ENCODE data around the gene CCDC88C. TPM values are rescaled to one million over a fixed set of nuclear protein-coding genes. Genes with fewer than 3 reads are reported as not detected.

Gene CCDC88C
- total and polyA plus RNA-seq, 8 donors: 26.2 to 41.8 (median 31.6) TPM

GRCh38 chr14:91416744-91417119 lies 888 bp downstream of the CCDC88C start:
- Histone ChIP-seq H3K4me3 (peak overlapping the region; percentile 58 to 91), H3K9me3 (no peaks in the 10 kb centered on the region), H3K4me1 (peaks cover 9 to 69% of the 10 kb centered on the region in 2 donors), H3K27me3 (peaks cover 0 to 6% of the 10 kb centered on the region in 2 donors), H3K27ac (peak overlapping the region; percentile 75 to 85), H3K36me3 (no peaks in the 10 kb centered on the region)
- DNase-seq (no peak), ATAC-seq (peak; percentile 11)
- no peak for TF ChIP-seq CTCF (IDR thresholded peaks at IDR 0.05)
- intact Hi-C loops (cut with DNase I): loop anchor here (5.0 to 10.0 kb wide), 2 partner anchors 92 to 94 kb away; no protein-coding TSS in a partner anchor

- Histone ChIP-seq H3K27me3 (peaks cover 0 to 6% of the 10 kb centered on the region in 2 donors), H3K4me1 (peaks cover 9 to 69% of the 10 kb centered on the region in 2 donors), H3K4me3 (peak overlapping the region; percentile 58 to 91), H3K9me3 (no peaks in the 10 kb centered on the region), H3K27ac (peak overlapping the region; percentile 75 to 85), H3K36me3 (no peaks in the 10 kb centered on the region)
- no peak for DNase-seq
- peak; percentile 13 for ATAC-seq
- no peak for TF ChIP-seq CTCF (IDR thresholded peaks at IDR 0.05)
- intact Hi-C loops (cut with DNase I): loop anchor here (5.0 to 10.0 kb wide), 2 partner anchors 91 to 94 kb away; no protein-coding TSS in a partner anchor
Observed at GRCh38 chr14:91415794-91416743, 1.6 kb downstream of the CCDC88C start.

GRCh38 chr14:91414475-91414833 lies 3.2 kb downstream of the CCDC88C start:
- Histone ChIP-seq H3K4me3 (peak overlapping the region in 1 of 2 donors; percentile 91), H3K27me3 (peaks cover 0 to 6% of the 10 kb centered on the region in 2 donors), H3K9me3 (no peaks in the 10 kb centered on the region), H3K4me1 (peaks cover 9 to 76% of the 10 kb centered on the region in 2 donors), H3K36me3 (no peaks in the 10 kb centered on the region), H3K27ac (peak overlapping the region in 1 of 2 donors; percentile 50)
- DNase-seq: no peak
- no peak for TF ChIP-seq CTCF (IDR thresholded peaks at IDR 0.05)
- ATAC-seq: no peak
- intact Hi-C loops (cut with DNase I): loop anchor here in 1 of 2 donors (10.0 kb wide), 1 partner anchor 90 kb away; no protein-coding TSS in a partner anchor

GRCh38 chr14:91413547-91414474 lies 3.8 kb downstream of the CCDC88C start:
- Histone ChIP-seq H3K27ac (peak overlapping the region; percentile 36 to 50), H3K36me3 (no peaks in the 10 kb centered on the region), H3K4me1 (peaks cover 9 to 74% of the 10 kb centered on the region in 2 donors), H3K4me3 (no peak overlapping the region), H3K9me3 (no peaks in the 10 kb centered on the region), H3K27me3 (peaks cover 0 to 6% of the 10 kb centered on the region in 2 donors)
- intact Hi-C loops (cut with DNase I): loop anchor here in 1 of 2 donors (10.0 kb wide), 1 partner anchor 89 kb away; no protein-coding TSS in a partner anchor
- ATAC-seq (peak; percentile 60), DNase-seq (peak in 2 of 4 donors; percentile 81 to 83)
- no peak for TF ChIP-seq CTCF (IDR thresholded peaks at IDR 0.05)

All from left lung (tissue), 10 donors.